ENCODE results near the gene ATAT1. TPM values are rescaled to one million over a fixed set of nuclear protein-coding genes. Genes with fewer than 3 reads are reported as not detected.

The ATAT1 gene
- total RNA-seq, 1 donor from 2014 or later, result 2.7 TPM

DNA sequence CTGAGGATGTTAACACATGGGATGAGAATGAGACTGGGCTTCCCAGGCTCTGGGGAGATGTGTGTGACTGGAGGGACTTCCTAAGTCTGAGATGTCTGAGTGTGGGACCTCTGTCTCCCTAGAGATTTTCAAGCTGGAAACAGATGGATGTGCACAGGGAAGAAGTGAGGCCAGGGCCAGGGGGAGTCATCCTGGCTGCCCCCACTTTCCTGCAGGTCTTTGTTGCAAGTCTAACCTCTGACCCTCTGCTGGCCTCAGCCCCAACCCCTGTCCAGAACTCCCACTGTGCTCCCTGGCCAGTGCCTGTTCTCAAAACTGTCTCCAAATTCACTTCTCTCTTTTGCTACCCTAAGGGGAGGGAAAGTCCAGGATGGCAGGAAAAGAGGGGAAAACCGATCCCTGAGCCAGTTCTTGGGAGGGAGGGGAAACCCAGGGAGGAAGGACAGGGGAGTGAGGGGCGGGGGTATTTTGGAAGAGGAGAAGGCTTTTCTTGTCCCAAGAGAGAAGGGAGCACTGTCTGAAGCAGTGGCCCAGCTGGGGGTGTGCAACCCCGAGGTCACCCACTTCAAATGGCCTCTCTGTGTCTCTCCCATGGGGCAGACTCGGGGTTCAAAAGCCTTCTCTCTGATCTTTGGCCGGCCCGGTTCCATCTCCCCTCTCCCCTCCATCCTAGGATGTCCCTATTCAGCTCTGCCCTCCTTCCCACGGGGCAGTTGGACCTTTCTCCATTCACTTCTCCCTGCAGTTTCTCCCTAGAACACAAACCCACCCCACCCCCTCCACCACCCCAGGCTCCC, 56.7 kb downstream of the ATAT1 start:
- DNase-seq (ENCODE audit: low read depth in 2 of 2), result peak in 1 of 2 donors; percentile 51

DNA sequence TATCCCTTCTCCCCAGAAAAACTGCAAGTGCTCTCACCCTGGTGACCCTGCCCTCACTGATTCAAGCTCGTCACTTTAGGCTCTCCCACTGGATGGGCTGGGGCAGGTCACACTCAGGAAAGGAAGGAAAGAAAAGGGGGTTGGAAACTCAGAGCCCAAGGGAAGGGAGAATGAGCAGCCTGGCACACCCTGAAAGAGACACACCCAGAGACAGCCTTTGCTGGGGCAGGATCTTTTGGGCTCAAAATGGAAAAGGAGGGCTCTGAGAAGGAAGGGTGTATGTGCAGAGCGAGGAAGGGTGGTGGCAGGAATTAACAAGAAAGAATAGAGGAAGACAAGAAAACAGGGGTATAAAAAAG, 57.3 kb downstream of the ATAT1 start:
- no peak for DNase-seq (ENCODE audit: low read depth in 2 of 2)

DNA sequence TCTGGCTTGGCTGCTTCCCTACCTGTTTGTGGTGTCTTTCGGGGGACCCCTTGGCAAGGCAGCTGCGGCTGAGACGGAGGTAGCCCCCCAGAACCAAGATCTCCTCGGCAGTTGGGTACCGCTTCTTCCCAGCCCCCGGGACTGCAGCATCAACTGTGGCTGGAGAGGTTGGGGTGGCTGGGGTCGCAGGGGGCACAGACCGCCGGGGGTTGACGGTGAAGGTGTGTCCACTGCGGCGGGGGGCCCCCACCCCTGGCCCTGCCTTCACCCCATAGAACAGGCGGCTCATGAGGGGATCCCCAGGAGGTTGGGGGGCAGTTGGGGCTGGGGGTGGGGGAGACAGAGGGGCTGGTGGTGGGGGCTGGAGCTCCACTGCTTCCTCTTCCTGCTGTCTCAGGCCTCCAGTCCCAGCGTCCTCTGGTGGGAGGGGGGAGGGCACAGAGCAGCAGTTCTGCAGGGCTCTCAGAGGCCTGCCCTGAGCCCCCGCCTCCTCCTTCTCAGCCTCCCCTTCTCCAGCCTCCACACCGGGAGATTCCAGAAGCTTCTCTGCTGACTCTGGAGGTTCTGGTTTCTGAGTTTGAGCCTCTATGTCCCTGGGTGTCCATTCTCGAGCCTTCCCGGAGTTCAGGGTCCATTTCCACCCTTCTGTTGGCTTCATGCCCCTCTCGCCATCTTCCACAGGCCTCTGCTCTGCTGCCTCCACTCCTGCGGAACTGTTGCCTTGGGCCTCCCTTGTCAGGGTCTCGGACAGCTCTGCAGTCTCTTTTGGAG, 57.9 kb downstream of the ATAT1 start:
- peak in 1 of 2 donors; percentile 66 for DNase-seq (ENCODE audit: low read depth in 2 of 2)

DNA sequence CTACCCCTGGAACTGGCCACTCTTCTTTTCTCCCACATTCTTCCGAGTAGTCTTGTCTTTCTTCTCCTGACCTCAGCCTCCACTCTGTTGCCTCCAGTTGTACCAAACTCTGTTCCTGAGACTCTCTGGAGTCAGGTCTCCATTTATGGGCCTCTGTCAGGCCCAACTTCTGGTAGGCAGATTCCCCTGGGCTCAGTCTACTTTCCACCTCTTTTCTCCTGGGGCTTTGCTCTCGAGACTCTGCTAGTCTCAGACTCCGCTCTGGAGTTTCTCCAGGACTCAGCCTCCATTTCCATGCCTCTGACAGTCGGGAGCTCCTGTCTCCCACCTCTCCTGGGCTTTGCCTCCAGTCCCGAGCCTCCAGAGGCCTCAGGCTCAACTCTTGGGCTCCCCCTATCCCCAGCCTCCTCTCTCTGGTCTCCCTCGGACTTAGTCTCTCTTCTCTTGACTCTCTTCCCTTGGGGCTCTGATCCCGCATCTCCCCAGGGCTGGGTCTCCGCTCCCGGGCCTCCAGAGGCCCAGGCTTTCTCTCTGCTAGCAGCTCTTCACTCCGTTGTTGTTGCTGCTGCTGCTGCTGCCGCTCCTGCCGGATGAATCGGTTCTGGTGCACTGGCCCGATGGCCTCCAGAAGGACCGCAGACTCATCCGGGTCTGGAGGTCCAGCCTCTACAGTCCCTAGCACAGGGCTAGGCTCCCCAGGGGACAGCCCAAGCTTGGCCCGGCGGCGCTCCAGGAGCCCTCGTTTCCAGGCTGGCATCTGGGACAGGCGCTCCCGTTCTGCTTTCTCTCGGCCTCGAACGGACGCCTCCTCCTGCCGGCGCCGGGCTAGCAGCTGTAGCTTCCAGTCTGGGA, 58.7 kb downstream of the ATAT1 start:
- peak in 1 of 2 donors; percentile 68 for DNase-seq (ENCODE audit: low read depth in 2 of 2)

DNA sequence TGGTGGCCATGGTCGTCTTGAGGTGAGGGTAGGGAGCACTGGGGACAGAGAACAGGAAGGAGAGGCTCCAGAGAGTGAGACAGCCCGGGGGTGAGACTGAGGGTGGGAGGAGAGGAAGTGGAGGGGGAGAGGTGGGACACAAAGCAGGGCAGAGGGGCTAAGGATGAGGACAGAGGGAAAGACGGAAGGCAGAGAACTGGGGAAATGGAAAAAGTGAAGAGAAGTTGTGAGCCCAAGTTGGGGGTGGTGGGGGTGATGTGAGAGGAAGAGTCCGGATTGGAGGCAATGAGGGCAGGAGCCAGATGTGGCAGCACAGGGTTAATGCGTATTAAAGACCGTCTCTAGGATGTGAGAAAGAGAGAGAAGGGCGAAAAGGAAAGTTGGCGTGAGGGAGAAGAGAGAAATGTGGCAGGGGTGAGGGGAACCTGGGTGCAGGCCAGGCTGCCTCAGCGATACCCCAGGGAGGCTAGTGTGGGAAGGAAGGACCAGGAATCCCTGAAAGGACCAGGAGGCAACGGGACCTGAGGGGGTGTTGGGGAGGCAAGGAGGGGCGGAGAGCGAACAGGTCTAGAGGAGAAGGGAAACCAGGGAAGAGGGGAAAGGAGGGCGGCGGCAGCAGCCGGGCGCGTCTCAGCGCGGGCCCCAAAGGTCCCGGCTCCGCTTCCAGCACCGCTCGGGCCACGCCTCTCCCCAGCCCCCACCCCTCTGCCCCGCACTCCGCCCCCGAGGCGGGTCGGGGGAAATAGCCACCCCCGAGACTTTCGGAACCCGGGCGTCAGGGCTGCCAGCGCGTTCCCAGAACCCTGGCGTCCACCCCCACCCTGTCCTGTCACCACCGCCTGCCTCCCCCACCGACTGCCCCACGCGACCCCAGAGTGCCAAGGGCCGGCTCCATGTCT, 59.6 kb downstream of the ATAT1 start, which contains the start of gene PPP1R18:
Gene PPP1R18 (minus strand): TSS at position 637 of the 899 bp plus-strand sequence. CDS start 627 bp downstream, at position 10.
- DNase-seq (ENCODE audit: low read depth in 2 of 2), result peak in 1 of 2 donors; percentile 74

DNA sequence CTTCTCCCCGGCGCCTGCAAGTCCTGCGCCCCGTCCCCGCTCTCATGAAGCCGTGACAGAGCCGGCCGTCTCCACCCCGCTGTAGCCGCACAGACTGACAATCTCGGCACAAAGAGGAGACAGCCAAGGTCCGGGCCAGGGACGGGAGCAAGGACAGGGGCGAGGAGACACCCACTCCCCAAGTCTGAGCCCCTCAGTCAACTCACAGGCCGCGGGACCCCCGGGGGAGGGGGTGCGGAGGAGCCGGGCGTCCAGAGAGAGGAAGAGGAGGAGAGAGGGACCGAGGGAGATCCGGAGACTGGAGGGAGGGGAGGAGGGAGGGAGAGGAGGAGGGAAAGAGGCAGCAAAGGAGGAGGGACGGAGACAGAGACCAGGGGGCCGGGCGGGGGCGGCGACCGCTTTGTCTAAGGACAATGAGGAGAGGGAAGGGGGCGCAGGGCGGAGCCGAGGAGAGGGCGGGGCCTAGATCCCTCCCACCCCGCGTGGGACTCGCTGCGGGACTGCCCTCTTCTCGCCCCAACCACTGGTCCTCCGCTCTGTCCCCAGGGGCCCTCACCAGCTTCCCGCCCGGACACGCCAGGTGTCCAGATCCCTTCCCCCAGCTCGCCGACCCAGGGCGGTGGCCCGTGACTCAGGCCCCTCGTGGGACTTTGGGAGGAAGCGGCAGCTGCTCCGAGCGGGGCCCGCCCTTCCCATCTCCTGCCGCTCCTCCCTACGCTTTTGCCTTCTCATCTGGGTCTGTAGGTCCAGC, 60.4 kb downstream of the ATAT1 start:
- DNase-seq (ENCODE audit: low read depth in 2 of 2), result peak; percentile 72 to 96

DNA sequence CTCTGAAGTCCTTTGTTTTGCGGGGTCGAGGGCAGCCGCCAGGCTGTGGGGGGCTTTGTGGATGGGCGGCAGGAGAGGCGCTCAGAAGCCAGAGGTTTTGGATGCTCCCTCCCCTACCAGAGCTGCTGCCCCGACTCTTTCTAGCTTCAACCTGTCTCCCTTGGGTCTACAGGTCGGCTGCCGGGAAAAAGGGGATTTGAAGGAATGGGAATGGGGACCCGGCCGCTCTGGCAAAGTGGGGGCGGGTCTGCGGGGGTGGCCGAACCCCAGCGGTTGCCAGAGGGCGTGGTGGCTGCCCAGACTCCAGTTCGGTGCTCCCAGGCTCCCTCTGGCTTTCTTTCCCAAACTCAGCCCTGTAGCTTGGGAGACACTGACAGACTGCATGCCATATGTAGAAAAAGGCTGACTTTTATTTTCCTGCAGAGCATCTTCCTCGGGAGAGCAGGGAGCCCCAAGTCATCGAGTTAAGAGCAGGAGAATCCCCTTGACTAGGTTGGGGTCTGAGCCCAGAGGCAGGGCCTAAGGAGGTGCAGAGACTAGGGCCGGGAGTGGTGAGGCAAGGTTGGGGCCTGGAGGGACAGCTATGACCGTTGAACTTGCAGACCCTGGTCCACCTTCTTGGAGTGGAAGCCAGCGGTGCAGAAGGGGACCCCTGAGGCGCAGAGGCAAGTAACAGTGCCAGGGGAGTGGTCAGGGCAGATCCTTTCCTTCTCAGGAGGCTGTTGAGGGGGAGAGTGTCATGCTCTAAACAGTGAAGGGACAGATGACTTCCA, 61.2 kb downstream of the ATAT1 start:
- peak in 1 of 2 donors; percentile 30 for DNase-seq (ENCODE audit: low read depth in 2 of 2)

DNA sequence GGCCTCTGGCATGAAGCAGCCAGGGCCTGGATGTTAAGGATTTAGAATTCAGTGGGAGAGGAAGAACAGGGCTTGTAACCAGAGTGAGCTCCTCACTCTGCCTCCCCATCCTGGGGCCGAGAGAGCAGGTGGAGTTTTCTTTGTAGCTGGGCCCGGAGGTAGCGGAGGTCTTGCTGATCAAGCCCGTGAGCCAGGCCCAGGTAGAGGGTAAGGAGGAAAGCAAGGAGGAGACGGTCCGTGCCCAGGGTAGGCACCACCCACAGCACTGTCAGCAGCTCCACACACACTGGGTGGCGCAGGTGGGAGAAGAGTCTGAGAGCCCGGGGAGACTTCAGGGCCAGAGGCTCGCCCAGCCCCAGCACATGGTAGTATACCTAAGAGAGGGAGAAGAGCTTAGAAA, 61.9 kb downstream of the ATAT1 start:
- DNase-seq (ENCODE audit: low read depth in 2 of 2), result no peak

DNA sequence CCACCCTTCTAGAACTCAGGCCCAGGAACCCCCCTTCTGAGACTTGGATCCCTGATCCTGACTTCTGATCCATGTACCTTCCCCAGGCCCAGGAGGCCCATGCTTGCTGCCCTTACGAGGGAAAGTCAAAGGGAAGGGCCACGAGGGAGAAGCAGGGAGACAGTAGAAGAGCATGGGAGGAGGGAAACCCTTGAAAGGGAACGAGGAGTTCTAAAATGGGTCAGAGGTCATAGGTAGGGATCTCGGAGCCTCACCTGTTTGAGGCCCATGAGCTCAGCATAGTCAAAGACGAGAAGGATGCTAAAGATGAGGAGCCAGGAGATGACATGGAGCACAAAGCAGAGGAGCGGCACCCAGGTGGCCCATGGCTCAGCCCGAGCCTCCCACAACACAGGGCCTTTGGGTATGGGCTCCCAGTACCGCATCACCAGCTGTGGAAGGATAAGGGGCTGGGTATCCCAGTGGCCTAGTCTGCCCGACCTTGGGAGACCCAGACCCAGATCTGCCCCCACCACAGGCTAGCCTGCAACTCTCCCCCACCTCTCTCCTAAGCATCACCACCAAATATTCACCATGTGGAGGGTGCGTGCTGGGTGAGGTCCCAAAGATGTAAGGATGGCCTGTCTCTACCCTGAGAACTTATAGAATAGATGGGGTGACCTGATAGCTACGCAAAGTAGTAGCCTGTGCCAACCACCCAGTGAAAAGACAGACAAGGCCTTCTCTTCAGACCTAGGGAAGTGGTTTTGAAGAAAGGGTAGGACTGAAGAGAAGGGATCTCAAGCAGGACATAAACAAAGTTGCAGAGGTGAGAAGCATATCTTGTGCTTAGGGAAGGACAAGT, 62.6 kb downstream of the ATAT1 start:
- no peak for DNase-seq (ENCODE audit: low read depth in 2 of 2)

DNA sequence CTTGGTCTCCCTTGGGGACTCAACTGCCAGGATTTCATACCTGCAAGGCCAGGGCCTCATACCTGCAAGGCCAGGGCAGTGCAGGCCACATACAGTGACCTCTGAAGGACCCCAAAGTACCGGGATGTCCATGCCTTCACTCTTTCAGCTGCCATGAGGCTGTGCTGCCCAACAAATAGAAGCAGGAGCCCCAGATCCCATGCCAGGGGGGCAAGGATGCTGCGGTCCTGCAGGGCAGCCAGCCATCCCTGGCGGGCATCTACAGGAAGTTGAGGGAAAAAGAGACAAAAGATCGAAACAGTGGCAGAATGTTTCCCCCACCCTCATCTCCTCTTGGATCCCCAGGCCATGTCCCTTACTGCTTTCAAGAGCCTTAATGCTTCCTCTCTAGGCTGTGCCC, 63.3 kb downstream of the ATAT1 start:
- no peak for DNase-seq (ENCODE audit: low read depth in 2 of 2)

DNA sequence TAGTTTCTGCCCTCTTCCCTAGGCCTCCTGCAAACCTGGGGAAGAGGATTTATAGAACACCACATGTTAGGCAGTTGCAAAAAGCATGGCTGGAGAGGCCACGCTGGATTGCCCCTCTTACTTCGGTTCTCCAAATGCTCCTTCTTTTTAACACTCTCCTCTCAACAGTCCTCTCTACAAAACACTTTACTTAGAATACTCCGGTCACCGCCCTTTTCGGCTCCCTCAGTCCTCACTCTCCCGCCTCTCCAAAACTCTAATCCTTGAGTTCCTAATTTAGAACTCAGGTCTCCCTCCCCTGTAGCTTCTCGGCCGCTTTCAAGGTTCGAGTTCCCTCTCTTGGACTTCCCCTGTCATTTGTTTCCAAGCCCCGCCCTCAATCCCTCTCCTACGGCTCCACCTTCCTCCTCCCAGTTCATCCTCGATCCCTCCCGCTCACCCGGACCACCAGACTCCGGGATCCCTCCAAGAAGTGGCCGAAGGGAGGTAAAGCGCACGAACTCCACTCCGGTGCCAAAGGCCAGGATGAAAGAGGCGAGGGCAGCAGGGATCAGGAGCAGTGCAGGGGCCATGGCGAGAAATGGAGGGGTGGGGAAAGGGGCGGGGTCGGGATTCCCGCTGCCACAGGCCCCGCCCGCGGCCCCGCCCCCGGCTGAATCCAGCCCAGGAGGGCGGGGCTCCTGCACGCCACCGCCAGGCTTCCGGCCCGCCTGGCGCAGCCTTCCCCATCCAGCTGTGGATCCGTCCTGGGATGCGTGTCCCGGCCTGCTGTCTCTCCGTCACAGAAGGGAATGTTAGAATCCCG, 63.9 kb downstream of the ATAT1 start, which contains the start of gene NRM:
Gene NRM (minus strand): TSS at position 582 of the 805 bp plus-strand sequence. CDS start 10 bp downstream, at position 572.
- DNase-seq (ENCODE audit: low read depth in 2 of 2), result peak; percentile 59 to 83

DNA sequence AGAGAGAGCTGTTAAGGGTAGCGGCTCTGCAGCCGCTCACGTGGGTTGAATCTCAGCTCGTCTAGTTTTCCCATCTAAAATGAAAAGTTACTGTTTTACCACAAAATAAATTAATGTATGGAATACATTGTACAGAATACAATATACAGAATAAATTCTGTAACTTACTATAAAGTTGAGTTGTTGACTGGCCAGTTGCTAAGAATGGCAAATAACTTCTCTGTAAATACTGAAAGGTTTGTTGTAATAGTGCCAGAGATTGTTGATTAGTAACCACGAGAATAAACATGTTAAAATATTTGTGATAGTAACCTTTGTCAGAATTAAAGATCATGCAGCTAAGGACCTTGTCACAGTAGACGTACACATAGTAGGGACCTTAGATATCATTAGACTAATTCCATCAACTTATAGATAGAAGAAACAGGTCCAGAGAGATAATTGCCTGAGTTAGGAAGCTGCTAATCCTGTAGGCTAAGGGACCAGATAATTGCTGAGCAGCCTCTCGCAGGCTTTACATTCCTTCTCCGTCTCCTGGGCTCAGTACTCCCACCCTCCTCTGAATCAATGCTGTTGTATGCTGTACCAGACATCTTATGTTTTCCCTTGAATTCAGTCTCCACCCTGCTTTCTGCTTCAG, 64.7 kb downstream of the ATAT1 start:
- DNase-seq (ENCODE audit: low read depth in 2 of 2), result no peak

Other genes with a start within 250 kb of the ATAT1 start
- 465 and 1,088 TPM in 2 replicates for gene HLA-E, start 137.4 kb upstream of the ATAT1 start, total RNA-seq
- 43.1 and 53.1 TPM in 2 replicates for gene GNL1, start 70.4 kb upstream of the ATAT1 start, total RNA-seq
- gene PRR3, start 69.6 kb upstream of the ATAT1 start, total RNA-seq, result 2.2 and 2.5 TPM in 2 replicates
- 29.3 and 43.2 TPM in 2 replicates for gene ABCF1, start 55.4 kb upstream of the ATAT1 start, total RNA-seq
- 9.1 and 10.1 TPM in 2 replicates for gene PPP1R10, start 9.6 kb upstream of the ATAT1 start, total RNA-seq
- 35.9 and 60.9 TPM in 2 replicates for gene MRPS18B, start 9.0 kb upstream of the ATAT1 start, total RNA-seq
- 1.7 and 3.2 TPM in 2 replicates for gene C6orf136, start 20.3 kb downstream of the ATAT1 start, total RNA-seq
- gene DHX16, start 46.1 kb downstream of the ATAT1 start, total RNA-seq, result 30.3 and 36.9 TPM in 2 replicates
- 25.2 and 37.4 TPM in 2 replicates for gene PPP1R18, start 59.8 kb downstream of the ATAT1 start, total RNA-seq
- 1.8 and 2.1 TPM in 2 replicates for gene NRM, start 64.1 kb downstream of the ATAT1 start, total RNA-seq
- 4.9 and 5.7 TPM in 2 replicates for gene MDC1, start 90.4 kb downstream of the ATAT1 start, total RNA-seq
- 397 and 399 TPM in 2 replicates for gene TUBB, start 93.5 kb downstream of the ATAT1 start, total RNA-seq
- 52.5 and 55.2 TPM in 2 replicates for gene FLOT1, start 115.8 kb downstream of the ATAT1 start, total RNA-seq
- 46.3 and 86.1 TPM in 2 replicates for gene IER3, start 117.7 kb downstream of the ATAT1 start, total RNA-seq

Data from dermis microvascular lymphatic vessel endothelial cell (primary cell).